ENCODE results near the gene STX17.

The STX17 gene

GRCh38 chr9:99889120-99889519, 17.3 kb upstream of the STX17 start:
- DNase-seq (ENCODE audit: low read depth in 1 of 2, low spot score in 1 of 2) = no peak
- Histone ChIP-seq H3K4me3 (replicated peaks; ENCODE audit: insufficient read depth, low read length) (no peak overlapping the region), H3K27ac (replicated peaks) (no peak overlapping the region), H3K27me3 (ENCODE audit: insufficient read depth, poor library complexity, severe bottlenecking) (no peaks in the 10 kb centered on the region)
- TF ChIP-seq, protein P1, sequence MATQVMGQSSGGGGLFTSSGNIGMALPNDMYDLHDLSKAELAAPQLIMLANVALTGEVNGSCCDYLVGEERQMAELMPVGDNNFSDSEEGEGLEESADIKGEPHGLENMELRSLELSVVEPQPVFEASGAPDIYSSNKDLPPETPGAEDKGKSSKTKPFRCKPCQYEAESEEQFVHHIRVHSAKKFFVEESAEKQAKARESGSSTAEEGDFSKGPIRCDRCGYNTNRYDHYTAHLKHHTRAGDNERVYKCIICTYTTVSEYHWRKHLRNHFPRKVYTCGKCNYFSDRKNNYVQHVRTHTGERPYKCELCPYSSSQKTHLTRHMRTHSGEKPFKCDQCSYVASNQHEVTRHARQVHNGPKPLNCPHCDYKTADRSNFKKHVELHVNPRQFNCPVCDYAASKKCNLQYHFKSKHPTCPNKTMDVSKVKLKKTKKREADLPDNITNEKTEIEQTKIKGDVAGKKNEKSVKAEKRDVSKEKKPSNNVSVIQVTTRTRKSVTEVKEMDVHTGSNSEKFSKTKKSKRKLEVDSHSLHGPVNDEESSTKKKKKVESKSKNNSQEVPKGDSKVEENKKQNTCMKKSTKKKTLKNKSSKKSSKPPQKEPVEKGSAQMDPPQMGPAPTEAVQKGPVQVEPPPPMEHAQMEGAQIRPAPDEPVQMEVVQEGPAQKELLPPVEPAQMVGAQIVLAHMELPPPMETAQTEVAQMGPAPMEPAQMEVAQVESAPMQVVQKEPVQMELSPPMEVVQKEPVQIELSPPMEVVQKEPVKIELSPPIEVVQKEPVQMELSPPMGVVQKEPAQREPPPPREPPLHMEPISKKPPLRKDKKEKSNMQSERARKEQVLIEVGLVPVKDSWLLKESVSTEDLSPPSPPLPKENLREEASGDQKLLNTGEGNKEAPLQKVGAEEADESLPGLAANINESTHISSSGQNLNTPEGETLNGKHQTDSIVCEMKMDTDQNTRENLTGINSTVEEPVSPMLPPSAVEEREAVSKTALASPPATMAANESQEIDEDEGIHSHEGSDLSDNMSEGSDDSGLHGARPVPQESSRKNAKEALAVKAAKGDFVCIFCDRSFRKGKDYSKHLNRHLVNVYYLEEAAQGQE (IDR thresholded peaks at IDR 0.05; ENCODE audit: insufficient replicate concordance, low read depth) = no peak
- no peak for TF ChIP-seq CTCF (IDR thresholded peaks at IDR 0.05; ENCODE audit: insufficient read depth, low read length)
- TF ChIP-seq GABPA (IDR thresholded peaks at IDR 0.05; ENCODE audit: low read depth) = no peak
- no peak for TF ChIP-seq POLR2AphosphoS5 (IDR thresholded peaks at IDR 0.05; ENCODE audit: low read depth)
- TF ChIP-seq SPI1 (IDR thresholded peaks at IDR 0.05; ENCODE audit: borderline replicate concordance, low read depth) = no peak

- Histone ChIP-seq H3K4me3 (replicated peaks; ENCODE audit: insufficient read depth, low read length) (no peak overlapping the region), H3K27ac (replicated peaks) (no peak overlapping the region), H3K27me3 (ENCODE audit: insufficient read depth, poor library complexity, severe bottlenecking) (no peaks in the 10 kb centered on the region)
- TF ChIP-seq CTCF (IDR thresholded peaks at IDR 0.05; ENCODE audit: insufficient read depth, low read length) (no peak), GABPA (IDR thresholded peaks at IDR 0.05; ENCODE audit: low read depth) (no peak), SPI1 (IDR thresholded peaks at IDR 0.05; ENCODE audit: borderline replicate concordance, low read depth) (no peak), POLR2AphosphoS5 (IDR thresholded peaks at IDR 0.05; ENCODE audit: low read depth) (no peak)
- TF ChIP-seq, protein P1 (IDR thresholded peaks at IDR 0.05; ENCODE audit: insufficient replicate concordance, low read depth) = no peak
- no peak for DNase-seq (ENCODE audit: low read depth in 1 of 2, low spot score in 1 of 2)
Observed at GRCh38 chr9:99894826-99895225, 11.6 kb upstream of the STX17 start.

GRCh38 chr9:99895510-99895909, 10.9 kb upstream of the STX17 start:
- H3K4me3 ChIP-seq (replicated peaks; ENCODE audit: insufficient read depth, low read length) = no peak overlapping the region

More at GRCh38 chr9:99895510-99895909, 10.9 kb upstream of the STX17 start:
- no peaks in the 10 kb centered on the region for H3K27me3 ChIP-seq (ENCODE audit: insufficient read depth, poor library complexity, severe bottlenecking)
- no peak for DNase-seq (ENCODE audit: low read depth in 1 of 2, low spot score in 1 of 2)
- H3K27ac ChIP-seq (replicated peaks) = no peak overlapping the region
- no peak for TF ChIP-seq POLR2AphosphoS5 (IDR thresholded peaks at IDR 0.05; ENCODE audit: low read depth)
- TF ChIP-seq, protein P1 (IDR thresholded peaks at IDR 0.05; ENCODE audit: insufficient replicate concordance, low read depth) = no peak
- no peak for TF ChIP-seq GABPA (IDR thresholded peaks at IDR 0.05; ENCODE audit: low read depth)
- no peak for TF ChIP-seq SPI1 (IDR thresholded peaks at IDR 0.05; ENCODE audit: borderline replicate concordance, low read depth)
- TF ChIP-seq CTCF (IDR thresholded peaks at IDR 0.05; ENCODE audit: insufficient read depth, low read length) = no peak
